PC-3 (cell line): ENCODE results near the gene NNT.

ENCODE experiments used
- CTCF ChIP-seq: fragments of 300-600 bp; sonication (generic); conservative IDR thresholded peaks from 2 replicates; pipeline ENCODE4 v1.5.1; 2017; ENCODE audit warnings: antibody characterized with exemption, low read depth, mild to moderate bottlenecking, low read length
- EZH2phosphoT487 ChIP-seq: fragments of 300-600 bp; sonication (generic); IDR thresholded peaks from 2 replicates; pipeline ENCODE4 v1.6.1; 2018; ENCODE audit warnings: mild to moderate bottlenecking, antibody characterized with exemption, low read length, borderline replicate concordance

GRCh38 chr5:43731573-43731972 lies 128.6 kb downstream of the NNT start:
- TF ChIP-seq CTCF (no peak), EZH2phosphoT487 (no peak)
